ENCODE data around the gene ZGPAT. TPM values are rescaled to one million over a fixed set of nuclear protein-coding genes. Genes with fewer than 3 reads are reported as not detected.

Gene ZGPAT
- total and polyA plus RNA-seq, 9 of the 15 experiments (the other 6 are each of a cell fraction or from before 2014, with no cell fraction given), result 0.14 to 26.6 (median 7.4) TPM

- TF ChIP-seq ZBTB11 (CRISPR knock-in tag; IDR thresholded peaks at IDR 0.05), result peak in 2 of 3 experiments; percentile 49 to 87; a peak in 4 of 6 replicates
- no peak for TF ChIP-seq ARID1B (IDR thresholded peaks at IDR 0.05)
- 0 out of 2 replicates have a peak, but pooled peaks have one; percentile 46 for TF ChIP-seq NR4A1 (CRISPR knock-in tag; IDR thresholded peaks at IDR 0.05)
- TF ChIP-seq NR4A1 (tag; IDR thresholded peaks at IDR 0.05), result peak; percentile 84
- 0 out of 2 replicates have a peak, but pooled peaks have one; percentile 11 for TF ChIP-seq NFXL1 (CRISPR knock-in tag; IDR thresholded peaks at IDR 0.05)
- no peak for TF ChIP-seq NR0B1 (IDR thresholded peaks at IDR 0.05; ENCODE audit: partially characterized antibody)
- peak; percentile 70 for TF ChIP-seq ZNF263 (CRISPR knock-in tag; IDR thresholded peaks at IDR 0.05; ENCODE audit: borderline replicate concordance)
- TF ChIP-seq PCBP2 (IDR thresholded peaks at IDR 0.05; ENCODE audit: low read depth, low read length, poor library complexity, severe bottlenecking), result no peak
- no peak for TF ChIP-seq ZNF316 (IDR thresholded peaks at IDR 0.05)
- TF ChIP-seq E2F1 (CRISPR knock-in tag; IDR thresholded peaks at IDR 0.05), result peak; percentile 74; the same call in 1 of the 2 replicates
- TF ChIP-seq TAL1 (IDR thresholded peaks at IDR 0.05), result no peak
- TF ChIP-seq MYBL2 (IDR thresholded peaks at IDR 0.05; ENCODE audit: low read depth), result no peak
- TF ChIP-seq MYBL2 (CRISPR knock-in tag; IDR thresholded peaks at IDR 0.05; ENCODE audit: borderline replicate concordance), result no peak
- TF ChIP-seq SMAD4 (CRISPR knock-in tag; conservative IDR thresholded peaks at IDR 0.05), result peak; percentile 76
- TF ChIP-seq MCM2 (IDR thresholded peaks at IDR 0.05; ENCODE audit: low read depth), result no peak
Observed at GRCh38 chr20:63707558-63708300, at the start of gene ZGPAT, which contains the start of gene ARFRP1 (continued).
